Gastrocnemius medialis (tissue), 4 donors: Measurements from ENCODE around the gene FAM83F.

Source experiments
- POLR2A ChIP-seq, 2 donors: fragments of 450-650 bp; IDR thresholded peaks; one replicate each; pipeline ENCODE4 v1.6.1; 2017; ENCODE audit warnings: antibody characterized with exemption in 2 of 2, mild to moderate bottlenecking in 2 of 2, moderate library complexity in 2 of 2
- TF ChIP-seq, protein P1 (sequence below), 5 experiments: fragments of 450-650 bp in 3 of 5; fragments of 200-600 bp in 2 of 5; sonication (generic) in 2 of 5; IDR thresholded peaks in 4 of 5; conservative IDR thresholded peaks in 1 of 5; 1 replicate in 4 of 5; 2 replicates in 1 of 5; pipeline ENCODE4 v1.5.1; 2016 to 2019; ENCODE audit warnings: antibody characterized with exemption in 5 of 5, mild to moderate bottlenecking in 3 of 5, moderate library complexity in 3 of 5

DNA sequence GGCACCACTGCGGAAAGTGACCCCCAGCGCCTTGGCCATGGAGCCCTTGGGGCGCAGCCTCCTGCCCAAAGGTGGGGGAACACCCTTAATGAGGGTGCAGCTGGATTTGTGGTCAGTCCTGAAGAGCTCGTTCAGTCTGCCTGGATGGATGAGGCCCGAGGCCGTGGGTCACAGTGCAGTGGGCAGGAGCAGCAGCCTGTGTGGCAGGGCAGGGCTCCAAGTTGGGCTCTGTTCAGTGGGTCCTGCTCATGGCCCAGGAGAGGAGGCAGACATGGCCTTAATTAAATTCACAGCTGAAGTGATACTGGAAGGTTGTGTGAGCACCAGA is 33.3 kb downstream of the FAM83F start:
- TF ChIP-seq, protein P1, sequence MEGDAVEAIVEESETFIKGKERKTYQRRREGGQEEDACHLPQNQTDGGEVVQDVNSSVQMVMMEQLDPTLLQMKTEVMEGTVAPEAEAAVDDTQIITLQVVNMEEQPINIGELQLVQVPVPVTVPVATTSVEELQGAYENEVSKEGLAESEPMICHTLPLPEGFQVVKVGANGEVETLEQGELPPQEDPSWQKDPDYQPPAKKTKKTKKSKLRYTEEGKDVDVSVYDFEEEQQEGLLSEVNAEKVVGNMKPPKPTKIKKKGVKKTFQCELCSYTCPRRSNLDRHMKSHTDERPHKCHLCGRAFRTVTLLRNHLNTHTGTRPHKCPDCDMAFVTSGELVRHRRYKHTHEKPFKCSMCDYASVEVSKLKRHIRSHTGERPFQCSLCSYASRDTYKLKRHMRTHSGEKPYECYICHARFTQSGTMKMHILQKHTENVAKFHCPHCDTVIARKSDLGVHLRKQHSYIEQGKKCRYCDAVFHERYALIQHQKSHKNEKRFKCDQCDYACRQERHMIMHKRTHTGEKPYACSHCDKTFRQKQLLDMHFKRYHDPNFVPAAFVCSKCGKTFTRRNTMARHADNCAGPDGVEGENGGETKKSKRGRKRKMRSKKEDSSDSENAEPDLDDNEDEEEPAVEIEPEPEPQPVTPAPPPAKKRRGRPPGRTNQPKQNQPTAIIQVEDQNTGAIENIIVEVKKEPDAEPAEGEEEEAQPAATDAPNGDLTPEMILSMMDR (IDR thresholded peaks at IDR 0.05 in 4 of 5, conservative IDR thresholded peaks at IDR 0.05 in 1 of 5): no peak
- TF ChIP-seq POLR2A (IDR thresholded peaks at IDR 0.05): no peak
